Astrocyte (in vitro differentiated cells and primary cell): ENCODE results near the gene YPEL5. TPM values are rescaled to one million over a fixed set of nuclear protein-coding genes. Genes with fewer than 3 reads are reported as not detected.

Source experiments
- DNase-seq: peaks from one replicate; pipeline ENCODE4 v3.0.0-alpha.2; 2010; ENCODE audit warnings: low read depth
- FAIRE-seq: peaks from 2 replicates; lab custom pipeline; 2011; peaks lifted over from hg19 to GRCh38; lab: Jason Lieb, UNC
- H2AFZ ChIP-seq: 2 replicates; pipeline ENCODE4 v1.6.0; 2012; ENCODE audit warnings: low read depth, low read length, inconsistent platforms
- H3K27ac ChIP-seq: 2 replicates; pipeline ENCODE4 v1.5.1; 2011; ENCODE audit warnings: low read depth, low read length, inconsistent platforms
- H3K27me3 ChIP-seq: 2 replicates; pipeline ENCODE4 v1.6.0; 2011; ENCODE audit warnings: low read length, inconsistent platforms; ENCODE audit not compliant: insufficient read depth
- H3K36me3 ChIP-seq: 2 replicates; pipeline ENCODE4 v1.5.1; 2011; ENCODE audit warnings: low read length, inconsistent platforms; ENCODE audit not compliant: insufficient read depth
- H3K4me1 ChIP-seq: 2 replicates; pipeline ENCODE4 v1.5.1; 2011; ENCODE audit warnings: low read length, inconsistent platforms; ENCODE audit not compliant: insufficient read depth
- H3K4me2 ChIP-seq: 2 replicates; pipeline ENCODE4 v1.6.0; 2012; ENCODE audit warnings: low read length, inconsistent platforms
- H3K4me3 ChIP-seq: 2 replicates; pipeline ENCODE4 v1.5.1; 2011; ENCODE audit warnings: low read depth, mild to moderate bottlenecking, low read length, inconsistent platforms; ENCODE audit not compliant: insufficient read depth
- H3K79me2 ChIP-seq: 2 replicates; pipeline ENCODE4 v1.6.0; 2012; ENCODE audit warnings: mild to moderate bottlenecking, low read length, inconsistent platforms; ENCODE audit not compliant: insufficient read depth
- H3K9ac ChIP-seq: 2 replicates; pipeline ENCODE4 v1.6.0; 2012; ENCODE audit warnings: mild to moderate bottlenecking, low read length, inconsistent platforms
- H3K9me3 ChIP-seq: 2 replicates; pipeline ENCODE4 v1.5.1; 2012; ENCODE audit warnings: low read depth, mild to moderate bottlenecking, low read length, inconsistent platforms; ENCODE audit not compliant: insufficient read depth
- H4K20me1 ChIP-seq: 2 replicates; pipeline ENCODE4 v1.6.0; 2012; ENCODE audit warnings: low read length, inconsistent platforms; ENCODE audit not compliant: insufficient read depth
- H3K27ac Mint-ChIP-seq: one replicate; pipeline ENCODE4 v1.8.0; 2021; ENCODE audit warnings: mild to moderate bottlenecking, mixed read lengths; ENCODE audit not compliant: unreplicated experiment
- H3K27me3 Mint-ChIP-seq: one replicate; pipeline ENCODE4 v1.8.0; 2021; ENCODE audit warnings: low read depth, mixed read lengths; ENCODE audit not compliant: unreplicated experiment
- H3K36me3 Mint-ChIP-seq: one replicate; pipeline ENCODE4 v1.8.0; 2021; ENCODE audit warnings: low read depth, mixed read lengths; ENCODE audit not compliant: unreplicated experiment
- H3K4me1 Mint-ChIP-seq: one replicate; pipeline ENCODE4 v1.8.0; 2021; ENCODE audit warnings: low read depth, mixed read lengths; ENCODE audit not compliant: unreplicated experiment
- H3K4me3 Mint-ChIP-seq: one replicate; pipeline ENCODE4 v1.8.0; 2021; ENCODE audit warnings: mild to moderate bottlenecking, moderate library complexity, mixed read lengths; ENCODE audit not compliant: unreplicated experiment
- H3K9me3 Mint-ChIP-seq: one replicate; pipeline ENCODE4 v1.8.0; 2021; ENCODE audit warnings: mild to moderate bottlenecking, mixed read lengths; ENCODE audit not compliant: unreplicated experiment
- EZH2 ChIP-seq: IDR thresholded peaks from 2 replicates; pipeline ENCODE4 v1.6.1; 2012; ENCODE audit warnings: mild to moderate bottlenecking, low read length, inconsistent platforms; ENCODE audit not compliant: insufficient read depth
- total RNA-seq: library from RNA; stranded (reverse); gene quantifications from 2 replicates; pipeline ENCODE4 v1.2.1, GENCODE V29; 2021
- TF ChIP-seq, protein P1 (sequence below): IDR thresholded peaks from 2 replicates; pipeline ENCODE4 v1.5.1; 2011; ENCODE audit warnings: low read depth, mild to moderate bottlenecking, inconsistent platforms, low read length, moderate library complexity; ENCODE audit not compliant: insufficient read depth

Gene YPEL5
- total RNA-seq, 1 donor from 2014 or later, result 149 TPM

DNA sequence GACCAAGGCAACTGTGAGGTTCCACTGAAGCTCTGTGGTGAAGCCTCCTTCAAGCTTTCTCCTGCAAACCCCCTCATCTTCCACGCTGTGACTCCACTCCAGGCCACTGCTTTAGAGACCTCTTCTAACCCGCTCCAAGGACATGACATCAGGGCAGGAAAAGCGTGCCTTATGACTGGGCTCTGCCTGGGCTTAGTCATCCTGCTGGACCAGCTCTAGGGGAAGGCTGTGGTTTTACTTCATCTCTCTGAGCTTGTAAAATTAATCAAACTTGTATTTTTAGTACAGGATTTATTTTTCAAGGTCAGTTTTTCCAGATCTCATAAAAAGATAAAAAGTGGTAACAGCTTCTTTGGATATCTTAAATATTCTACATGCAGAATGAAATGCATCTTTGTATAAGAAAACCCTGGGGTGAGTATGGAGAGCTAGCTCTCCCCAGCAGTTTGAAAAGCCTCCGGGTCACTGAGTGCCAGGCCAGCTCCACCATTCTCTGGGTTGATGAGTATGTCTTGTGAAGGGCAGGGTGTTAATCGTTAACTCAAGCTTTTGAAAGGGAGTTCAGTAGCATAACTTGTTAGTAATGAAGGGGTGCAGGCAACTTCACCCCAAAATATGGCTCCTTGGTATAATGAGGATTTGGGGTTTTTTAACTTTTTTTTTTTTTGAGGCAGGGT, 33.1 kb upstream of the YPEL5 start:
- Histone ChIP-seq H3K4me3 (no peak overlapping the region), H4K20me1 (no peaks in the 10 kb centered on the region), H2AFZ (peak overlapping the region; percentile 31), H3K27me3 (no peaks in the 10 kb centered on the region), H3K9me3 (no peaks in the 10 kb centered on the region), H3K79me2 (no peaks in the 10 kb centered on the region), H3K27ac (peak overlapping the region; percentile 76), H3K4me1 (peaks cover 29% of the 10 kb centered on the region), H3K9ac (peak overlapping the region; percentile 29), H3K4me2 (peak overlapping the region; percentile 73), H3K36me3 (no peaks in the 10 kb centered on the region)
- Mint-ChIP-seq H3K4me1 (peaks cover 26% of the 10 kb centered on the region), H3K9me3 (peaks cover 3% of the 10 kb centered on the region), H3K36me3 (no peaks in the 10 kb centered on the region), H3K27me3 (peaks cover 10% of the 10 kb centered on the region), H3K4me3 (peak overlapping the region; percentile 63), H3K27ac (peak overlapping the region; percentile 86)
- TF ChIP-seq, protein P1, sequence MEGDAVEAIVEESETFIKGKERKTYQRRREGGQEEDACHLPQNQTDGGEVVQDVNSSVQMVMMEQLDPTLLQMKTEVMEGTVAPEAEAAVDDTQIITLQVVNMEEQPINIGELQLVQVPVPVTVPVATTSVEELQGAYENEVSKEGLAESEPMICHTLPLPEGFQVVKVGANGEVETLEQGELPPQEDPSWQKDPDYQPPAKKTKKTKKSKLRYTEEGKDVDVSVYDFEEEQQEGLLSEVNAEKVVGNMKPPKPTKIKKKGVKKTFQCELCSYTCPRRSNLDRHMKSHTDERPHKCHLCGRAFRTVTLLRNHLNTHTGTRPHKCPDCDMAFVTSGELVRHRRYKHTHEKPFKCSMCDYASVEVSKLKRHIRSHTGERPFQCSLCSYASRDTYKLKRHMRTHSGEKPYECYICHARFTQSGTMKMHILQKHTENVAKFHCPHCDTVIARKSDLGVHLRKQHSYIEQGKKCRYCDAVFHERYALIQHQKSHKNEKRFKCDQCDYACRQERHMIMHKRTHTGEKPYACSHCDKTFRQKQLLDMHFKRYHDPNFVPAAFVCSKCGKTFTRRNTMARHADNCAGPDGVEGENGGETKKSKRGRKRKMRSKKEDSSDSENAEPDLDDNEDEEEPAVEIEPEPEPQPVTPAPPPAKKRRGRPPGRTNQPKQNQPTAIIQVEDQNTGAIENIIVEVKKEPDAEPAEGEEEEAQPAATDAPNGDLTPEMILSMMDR, result no peak
- TF ChIP-seq EZH2, result no peak
- FAIRE-seq (peak; percentile 62), DNase-seq (peak; percentile 97)

DNA sequence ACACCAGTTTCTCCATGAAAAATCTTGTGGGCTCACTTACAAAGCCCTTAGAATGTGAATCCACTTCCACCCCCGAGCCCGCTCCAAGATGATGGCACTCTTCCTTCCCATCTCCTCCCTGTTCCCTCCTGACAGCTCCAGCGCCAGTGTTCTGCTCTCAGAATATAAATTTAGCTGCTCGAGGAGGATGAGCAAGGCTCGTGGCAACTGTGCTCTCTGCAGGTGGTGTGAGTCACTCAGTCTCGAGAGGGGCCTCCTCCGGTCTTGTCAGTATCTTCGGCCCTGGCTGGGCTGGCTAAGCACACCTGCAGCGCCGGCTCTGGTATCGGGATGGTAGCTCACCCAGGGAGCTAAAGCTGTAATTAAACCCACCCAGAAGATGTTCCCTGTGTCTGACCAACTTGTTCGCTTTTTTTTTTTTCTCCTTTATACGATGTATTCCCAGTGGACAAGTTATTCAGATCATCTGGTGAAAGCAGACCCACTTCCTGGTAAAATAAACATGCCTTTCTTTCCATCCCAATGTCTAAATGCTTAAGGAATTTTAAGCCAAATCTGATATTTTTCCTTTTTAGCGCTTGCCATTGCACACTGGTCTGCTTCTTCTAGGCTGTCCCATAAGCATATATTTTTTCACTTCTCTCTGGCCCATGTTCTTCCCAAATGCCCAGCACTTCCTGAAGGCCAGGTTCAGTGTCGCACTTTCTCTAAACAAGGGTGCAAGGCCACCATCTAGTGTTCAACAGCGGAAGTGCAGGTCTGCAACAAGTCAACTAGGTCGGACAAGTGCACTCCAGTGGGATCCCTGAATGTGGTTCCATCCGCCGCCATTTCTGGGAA, 31.4 kb upstream of the YPEL5 start:
- Histone ChIP-seq H3K27ac (peak overlapping the region; percentile 35), H2AFZ (no peak overlapping the region)
- FAIRE-seq, result no peak

More for the DNA sequence above, 31.4 kb upstream of the YPEL5 start:
- Mint-ChIP-seq H3K4me3 (no peak overlapping the region), H3K4me1 (peaks cover 28% of the 10 kb centered on the region), H3K27ac (peak overlapping the region; percentile 29), H3K9me3 (no peaks in the 10 kb centered on the region), H3K27me3 (peaks cover 13% of the 10 kb centered on the region), H3K36me3 (no peaks in the 10 kb centered on the region)
- Histone ChIP-seq H3K4me3 (no peak overlapping the region), H3K27me3 (peaks cover 4% of the 10 kb centered on the region), H3K4me2 (peak overlapping the region; percentile 73), H3K79me2 (no peaks in the 10 kb centered on the region), H3K9ac (peak overlapping the region; percentile 23), H3K4me1 (peaks cover 29% of the 10 kb centered on the region), H4K20me1 (no peaks in the 10 kb centered on the region), H3K36me3 (no peaks in the 10 kb centered on the region), H3K9me3 (no peaks in the 10 kb centered on the region)
- peak; percentile 62 for DNase-seq
- TF ChIP-seq, protein P1, result peak; percentile 98
- TF ChIP-seq EZH2, result no peak
